Measurements from ENCODE around the gene POLR1G.

Gene POLR1G

DNA sequence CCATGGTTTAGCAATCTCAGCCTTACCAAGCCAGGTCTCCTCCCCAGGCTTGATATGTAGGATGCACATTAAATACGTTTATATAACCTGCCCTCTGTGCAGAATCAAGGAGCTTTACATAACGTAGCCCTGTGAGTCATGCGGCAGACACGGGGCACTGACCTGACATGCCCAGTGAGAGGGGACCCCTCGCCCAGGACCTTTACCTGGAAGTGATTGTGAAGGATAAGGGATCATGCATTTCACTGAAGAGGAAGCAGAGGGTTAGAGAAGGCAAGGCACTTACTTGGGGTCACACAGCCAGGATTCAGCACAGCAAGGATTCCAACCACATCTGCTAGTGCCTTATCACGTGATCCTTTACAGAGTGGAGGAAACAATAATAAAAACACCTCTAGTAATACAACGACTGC lies 42.4 kb downstream of the POLR1G start:
- no peak for DNase-seq

DNA sequence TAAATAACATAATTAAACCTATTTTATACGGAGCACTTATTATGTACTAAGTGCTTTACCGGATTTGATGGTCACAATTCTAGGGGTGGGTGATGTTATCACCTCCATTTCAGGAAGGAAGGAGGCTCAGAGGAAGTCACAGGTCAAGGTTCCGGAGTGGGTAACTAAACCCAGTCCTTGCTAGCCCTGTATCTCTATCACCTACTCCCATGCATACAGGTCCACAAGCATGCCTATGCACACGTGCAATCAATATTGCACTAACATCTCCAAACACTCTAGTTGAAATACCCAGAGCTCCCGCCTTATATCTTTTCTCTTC lies 43.5 kb downstream of the POLR1G start:
- DNase-seq, result no peak

DNA sequence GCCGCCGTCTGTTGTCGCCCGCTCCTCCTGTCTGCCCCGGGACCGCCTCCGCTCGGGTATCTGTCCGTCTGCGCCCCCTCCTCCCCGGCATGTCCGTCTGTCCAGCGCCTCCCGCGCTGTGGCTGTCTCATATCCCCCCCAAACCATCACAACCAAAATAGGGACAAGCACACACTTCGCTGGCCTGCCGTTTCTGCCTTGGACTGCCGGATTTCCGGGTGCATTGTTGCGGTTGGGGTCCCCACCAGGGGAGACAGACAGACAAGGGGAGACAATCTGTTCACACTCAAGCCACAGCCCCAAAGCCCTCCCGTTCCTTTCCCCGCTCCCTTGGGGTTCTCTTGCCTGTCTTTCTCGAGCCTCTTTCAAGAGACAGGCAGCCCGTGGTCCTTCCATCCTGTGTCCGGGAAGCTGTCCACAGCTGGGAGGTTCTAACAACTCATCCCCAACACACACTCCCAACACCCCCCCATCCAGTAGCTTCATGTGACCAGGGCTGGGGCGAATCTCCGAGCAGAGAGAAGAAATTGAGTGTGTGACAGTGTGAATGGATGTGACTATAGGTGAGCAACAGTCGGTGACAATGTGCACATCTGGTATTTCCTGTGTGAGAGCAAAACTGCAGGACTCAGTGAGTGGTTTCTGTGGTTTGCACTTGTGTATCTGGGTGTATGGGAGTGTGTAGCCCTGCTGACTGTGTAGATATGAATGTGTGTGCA lies 44.8 kb downstream of the POLR1G start:
- no peak for DNase-seq

DNA sequence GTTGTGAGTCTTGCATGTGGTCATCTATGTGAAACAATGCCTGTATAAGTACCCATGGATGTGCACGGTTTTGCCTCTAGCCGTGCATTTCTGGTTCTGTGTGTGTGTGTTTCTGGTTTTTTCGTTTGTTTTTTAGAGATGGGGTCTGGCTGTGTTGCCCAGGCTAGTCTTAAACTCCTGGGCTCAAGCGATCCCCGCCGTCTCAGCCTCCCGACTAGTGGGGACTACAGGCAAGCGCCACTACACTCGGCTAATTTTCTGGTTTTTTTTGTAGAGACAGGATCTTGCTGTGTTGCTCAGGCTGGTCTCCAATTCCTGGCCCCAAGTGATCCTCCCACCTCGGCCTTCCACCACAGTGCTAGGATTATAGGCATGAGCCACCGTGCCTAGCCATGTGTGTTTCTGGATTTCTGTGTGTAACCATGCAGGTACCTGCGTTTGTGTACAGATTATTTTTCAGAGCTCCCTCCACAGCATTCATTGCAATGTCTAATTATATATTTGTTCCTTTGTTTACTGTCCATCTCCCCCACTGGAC lies 45.5 kb downstream of the POLR1G start:
- no peak for DNase-seq

DNA sequence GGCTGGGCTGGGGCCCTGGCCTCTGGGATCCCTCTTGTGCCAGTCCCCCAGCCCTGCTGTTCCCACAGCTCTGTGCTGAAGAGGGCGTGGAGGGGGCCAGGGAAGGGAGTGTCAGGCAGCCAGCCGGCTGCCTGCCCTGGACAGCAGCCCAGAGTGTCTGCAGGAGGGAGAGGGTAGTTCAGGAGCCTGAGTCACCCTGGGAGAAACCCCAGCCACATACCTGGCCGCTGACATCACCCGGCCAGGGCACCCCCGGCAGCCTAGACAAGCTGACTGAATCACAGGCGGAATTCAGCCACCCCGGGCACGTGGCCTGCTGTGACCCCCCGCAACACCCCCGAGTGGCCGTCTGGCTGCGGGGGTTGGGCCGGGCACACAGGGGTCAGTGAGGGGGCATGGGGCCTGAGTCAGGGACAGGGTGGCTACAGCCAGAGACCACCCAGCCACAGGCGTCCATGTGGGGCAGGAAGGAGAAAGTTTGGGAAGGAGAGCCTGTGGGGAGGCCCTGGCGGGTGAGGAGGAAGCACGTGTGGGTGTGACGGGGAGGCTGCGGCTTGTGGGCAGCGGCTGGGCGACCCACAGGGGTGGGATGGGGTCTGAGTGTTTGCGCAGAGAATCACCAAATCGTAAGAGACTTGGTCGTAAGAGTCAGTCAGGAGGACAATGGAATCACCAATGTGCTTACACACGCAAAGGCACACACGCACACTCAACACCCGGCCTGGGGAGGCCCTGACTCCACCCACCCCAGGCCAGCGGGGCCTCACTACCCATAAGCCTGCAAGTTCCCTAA lies 49.5 kb downstream of the POLR1G start:
- DNase-seq, result no peak

DNA sequence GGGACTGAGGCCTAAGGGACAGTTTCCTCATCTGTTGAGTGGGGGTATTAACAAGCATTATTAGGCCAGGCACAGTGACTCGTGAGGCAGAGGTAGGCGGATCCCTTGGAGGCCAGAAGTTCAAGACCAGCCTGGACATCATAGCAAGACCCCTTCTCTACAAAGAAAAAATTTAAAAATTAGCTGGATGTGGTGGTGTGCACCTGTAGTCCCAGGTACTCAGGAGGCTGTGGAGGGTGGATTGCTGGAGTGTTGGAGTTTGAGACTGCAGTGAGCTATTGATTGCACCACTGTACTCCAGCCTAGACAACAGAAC lies 50.0 kb downstream of the POLR1G start:
- no peak for DNase-seq

DNA sequence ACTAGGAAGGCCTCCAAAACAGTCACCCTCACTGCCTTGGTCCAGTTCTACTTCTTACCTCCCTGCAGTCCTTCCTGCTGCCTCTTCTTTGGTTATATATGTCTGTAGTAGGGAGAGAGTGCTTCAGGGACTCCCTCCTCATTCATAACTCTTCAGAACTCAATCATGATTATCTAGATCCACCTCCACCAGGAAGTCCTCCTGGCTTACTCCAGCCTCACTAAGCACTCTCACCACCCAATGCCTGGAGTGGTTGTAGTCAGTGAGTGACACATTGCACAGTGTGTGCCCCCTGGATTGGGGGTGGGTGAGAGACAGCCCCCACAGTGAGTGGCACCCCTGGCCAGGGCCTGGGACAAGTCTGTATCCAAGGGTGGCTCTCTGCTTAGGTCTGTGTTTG lies 51.3 kb downstream of the POLR1G start:
- DNase-seq, result no peak
